CD4-positive, alpha-beta T cell treated with Interferon gamma for 1 hour (primary cell): ENCODE measurements around the gene NR1D2.

Experiments used
- DNase-seq: peaks from one replicate; pipeline ENCODE4 v3.0.0-alpha.2; 2020

NR1D2 gene

GRCh38 chr3:23968463-23969184 is 23.5 kb downstream of the NR1D2 start:
- no peak for DNase-seq

- no peak for DNase-seq
These were observed 24.3 kb downstream of the NR1D2 start for GRCh38 chr3:23969393-23969792.

- DNase-seq = no peak
These were observed 26.6 kb downstream of the NR1D2 start for GRCh38 chr3:23971684-23972083.

- DNase-seq = no peak
These were observed 31.5 kb downstream of the NR1D2 start for GRCh38 chr3:23976555-23976954.

GRCh38 chr3:23979569-23979968 is 34.5 kb downstream of the NR1D2 start:
- no peak for DNase-seq

- DNase-seq = no peak
These were observed 36.0 kb downstream of the NR1D2 start for GRCh38 chr3:23981136-23981535.

GRCh38 chr3:23981955-23982354 is 36.9 kb downstream of the NR1D2 start:
- DNase-seq = no peak

GRCh38 chr3:23984934-23985333 is 39.8 kb downstream of the NR1D2 start:
- DNase-seq = no peak

- DNase-seq = no peak
These were observed 40.9 kb downstream of the NR1D2 start for GRCh38 chr3:23985747-23986544.

GRCh38 chr3:23987356-23987755 is 42.3 kb downstream of the NR1D2 start:
- DNase-seq = no peak

GRCh38 chr3:23991306-23991682 is 46.2 kb downstream of the NR1D2 start:
- no peak for DNase-seq

GRCh38 chr3:23991683-23992628 is 46.9 kb downstream of the NR1D2 start:
- no peak for DNase-seq

- no peak for DNase-seq
These were observed 48.6 kb downstream of the NR1D2 start for GRCh38 chr3:23993556-23994243.

GRCh38 chr3:23994244-23994569 is 49.1 kb downstream of the NR1D2 start:
- DNase-seq = no peak

GRCh38 chr3:23995219-23995618 is 50.1 kb downstream of the NR1D2 start:
- no peak for DNase-seq

GRCh38 chr3:23996095-23996524 is 51.0 kb downstream of the NR1D2 start:
- DNase-seq = no peak

- DNase-seq = peak; percentile 26
These were observed 54.0 kb downstream of the NR1D2 start for GRCh38 chr3:23999012-23999641.

GRCh38 chr3:24002129-24002528 is 57.0 kb downstream of the NR1D2 start:
- no peak for DNase-seq

GRCh38 chr3:24003466-24003865 is 58.4 kb downstream of the NR1D2 start:
- no peak for DNase-seq

- DNase-seq = no peak
These were observed 59.3 kb downstream of the NR1D2 start for GRCh38 chr3:24004171-24004938.

- no peak for DNase-seq
These were observed 60.6 kb downstream of the NR1D2 start for GRCh38 chr3:24005669-24006068.
